Astrocyte (in vitro differentiated cells and primary cell): Measurements from ENCODE around the gene PTGER4.

Source experiments
- EZH2 ChIP-seq: IDR thresholded peaks from 2 replicates; pipeline ENCODE4 v1.6.1; 2012; ENCODE audit warnings: mild to moderate bottlenecking, low read length, inconsistent platforms; ENCODE audit not compliant: insufficient read depth
- TF ChIP-seq, protein P1 (sequence below): IDR thresholded peaks from 2 replicates; pipeline ENCODE4 v1.5.1; 2011; ENCODE audit warnings: low read depth, mild to moderate bottlenecking, inconsistent platforms, low read length, moderate library complexity; ENCODE audit not compliant: insufficient read depth

DNA sequence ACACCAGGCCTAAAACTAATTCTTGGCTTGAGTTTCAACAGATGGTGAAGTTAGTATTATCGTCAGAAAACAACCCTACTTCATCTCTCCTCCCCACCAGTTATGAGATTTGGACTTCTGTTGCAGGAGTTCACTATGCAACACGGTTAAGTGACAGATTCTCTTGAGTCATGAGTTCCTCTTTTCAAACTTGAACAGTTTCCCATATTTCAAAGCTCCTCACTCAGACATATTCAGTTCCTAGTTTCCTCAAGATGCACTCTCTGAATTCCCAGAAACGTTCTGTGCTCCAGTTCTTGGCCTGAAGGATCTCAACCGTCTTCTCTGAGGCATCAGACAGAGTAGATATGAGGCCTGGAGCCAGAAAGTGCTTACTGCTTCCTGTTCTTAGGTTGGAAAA is 7.3 kb upstream of the PTGER4 start:
- TF ChIP-seq, protein P1, sequence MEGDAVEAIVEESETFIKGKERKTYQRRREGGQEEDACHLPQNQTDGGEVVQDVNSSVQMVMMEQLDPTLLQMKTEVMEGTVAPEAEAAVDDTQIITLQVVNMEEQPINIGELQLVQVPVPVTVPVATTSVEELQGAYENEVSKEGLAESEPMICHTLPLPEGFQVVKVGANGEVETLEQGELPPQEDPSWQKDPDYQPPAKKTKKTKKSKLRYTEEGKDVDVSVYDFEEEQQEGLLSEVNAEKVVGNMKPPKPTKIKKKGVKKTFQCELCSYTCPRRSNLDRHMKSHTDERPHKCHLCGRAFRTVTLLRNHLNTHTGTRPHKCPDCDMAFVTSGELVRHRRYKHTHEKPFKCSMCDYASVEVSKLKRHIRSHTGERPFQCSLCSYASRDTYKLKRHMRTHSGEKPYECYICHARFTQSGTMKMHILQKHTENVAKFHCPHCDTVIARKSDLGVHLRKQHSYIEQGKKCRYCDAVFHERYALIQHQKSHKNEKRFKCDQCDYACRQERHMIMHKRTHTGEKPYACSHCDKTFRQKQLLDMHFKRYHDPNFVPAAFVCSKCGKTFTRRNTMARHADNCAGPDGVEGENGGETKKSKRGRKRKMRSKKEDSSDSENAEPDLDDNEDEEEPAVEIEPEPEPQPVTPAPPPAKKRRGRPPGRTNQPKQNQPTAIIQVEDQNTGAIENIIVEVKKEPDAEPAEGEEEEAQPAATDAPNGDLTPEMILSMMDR, result no peak
- TF ChIP-seq EZH2, result no peak
